NCI-H1092 (cell line): ENCODE data around the gene WLS.

Experiments
- DNase-seq: peaks from one replicate; lab custom pipeline; 2025; lab: John Stamatoyannopoulos, UW

The WLS gene

GRCh38 chr1:68227598-68227997 is 4.7 kb downstream of the WLS start:
- DNase-seq, result no peak

DNA sequence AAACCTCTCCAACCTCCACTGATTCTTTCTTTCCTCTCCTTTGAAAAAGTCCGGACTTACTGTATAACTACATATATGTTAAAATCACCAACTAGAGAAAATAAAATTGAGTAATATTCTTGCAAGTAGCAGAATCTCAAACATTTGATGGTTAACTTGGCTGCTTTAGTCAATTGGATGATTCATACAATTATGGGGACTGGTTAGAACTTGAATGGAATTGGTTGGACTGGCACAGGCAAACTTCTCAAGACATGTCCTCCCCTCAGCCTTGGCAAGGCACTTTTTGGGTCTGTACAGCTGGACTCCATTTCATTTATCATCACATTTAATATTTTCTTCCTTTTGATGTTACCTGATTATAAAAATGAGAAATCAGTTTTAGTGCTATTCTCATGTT is 6.5 kb downstream of the WLS start:
- no peak for DNase-seq

DNA sequence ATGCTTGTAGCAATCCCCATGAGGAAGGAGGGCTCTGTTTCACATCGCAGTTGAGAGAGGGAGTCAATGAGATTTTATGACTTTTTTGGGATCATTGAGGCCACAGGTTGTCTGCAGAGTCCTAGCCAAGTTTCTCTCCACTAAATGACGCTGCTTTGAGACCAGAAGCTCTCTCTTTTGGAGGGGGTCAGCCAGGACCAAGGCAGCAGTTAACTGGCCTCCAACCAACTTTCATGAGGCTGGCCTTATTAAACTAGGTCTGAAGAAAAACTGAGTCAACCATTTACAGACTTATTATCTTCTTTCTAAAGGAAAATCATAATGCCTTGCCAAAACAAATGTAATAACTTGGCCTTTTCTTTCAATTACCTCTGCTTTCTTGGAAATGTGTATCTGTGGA is 8.6 kb downstream of the WLS start:
- no peak for DNase-seq

GRCh38 chr1:68221980-68222373 is 10.3 kb downstream of the WLS start:
- DNase-seq, result no peak

DNA sequence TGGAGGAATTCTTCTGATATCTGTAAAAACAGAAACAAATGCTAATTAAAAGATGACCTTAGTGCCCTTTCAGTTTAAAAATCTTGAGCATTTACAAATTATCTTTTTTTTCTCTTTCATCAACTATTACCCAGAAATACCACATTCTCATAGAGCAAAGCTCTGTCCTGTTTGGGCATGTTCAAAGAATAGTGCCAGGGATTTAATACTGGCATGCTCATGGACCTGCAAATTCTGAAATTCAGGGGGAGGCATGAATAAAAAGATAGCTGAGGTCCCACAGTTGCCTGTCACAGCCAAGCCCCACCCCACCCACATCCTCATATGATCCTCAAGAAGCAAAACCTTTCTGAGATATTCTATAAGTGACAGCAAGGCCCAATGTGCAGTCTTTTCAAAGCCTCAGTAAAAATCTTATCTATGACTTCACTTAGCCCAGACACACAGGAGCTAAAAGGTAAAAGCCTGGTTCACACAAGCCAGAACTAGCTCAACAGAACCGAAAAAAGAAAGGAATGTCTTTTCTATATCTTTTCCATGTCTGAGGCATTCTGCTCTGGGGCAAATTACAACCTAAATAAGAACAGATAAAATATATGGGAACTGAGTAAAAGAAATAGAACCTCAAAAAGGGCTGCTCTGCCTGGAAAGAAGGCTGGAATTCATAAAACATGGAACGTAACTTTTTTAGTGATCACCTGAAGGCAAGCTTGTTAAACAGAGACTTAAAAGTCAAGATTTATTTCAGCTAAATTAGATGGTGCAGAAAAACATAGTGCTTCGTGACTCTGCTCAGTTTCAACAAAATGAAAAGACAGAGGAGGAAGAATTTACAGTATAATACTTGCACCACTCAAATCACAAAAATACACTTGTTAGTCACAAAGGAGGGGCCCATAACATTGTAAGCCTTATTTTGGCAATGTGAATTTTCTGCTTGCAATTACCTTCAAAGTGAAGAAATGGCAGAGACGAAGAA is 11.0 kb downstream of the WLS start:
- DNase-seq, result no peak

GRCh38 chr1:68220420-68220819 is 11.9 kb downstream of the WLS start:
- DNase-seq, result no peak

DNA sequence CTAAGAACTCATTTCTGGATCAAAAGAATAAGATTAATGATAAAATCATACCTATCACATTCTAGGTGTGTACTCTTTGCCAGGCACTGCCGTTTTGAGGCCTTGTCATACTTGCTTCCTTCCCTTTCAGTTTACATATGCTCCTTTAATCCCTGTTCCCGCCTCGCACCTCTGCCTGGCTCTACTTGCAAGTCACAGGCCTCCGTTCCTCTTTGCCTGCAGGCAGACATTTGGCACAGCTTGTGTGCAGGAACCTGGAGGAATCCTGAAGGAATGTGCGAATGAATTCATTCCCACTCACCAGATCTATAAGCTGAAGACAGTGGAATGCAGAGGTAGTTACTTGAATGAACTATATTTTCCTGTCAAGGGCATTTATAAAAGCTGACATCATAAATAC is 13.8 kb downstream of the WLS start:
- DNase-seq, result no peak

DNA sequence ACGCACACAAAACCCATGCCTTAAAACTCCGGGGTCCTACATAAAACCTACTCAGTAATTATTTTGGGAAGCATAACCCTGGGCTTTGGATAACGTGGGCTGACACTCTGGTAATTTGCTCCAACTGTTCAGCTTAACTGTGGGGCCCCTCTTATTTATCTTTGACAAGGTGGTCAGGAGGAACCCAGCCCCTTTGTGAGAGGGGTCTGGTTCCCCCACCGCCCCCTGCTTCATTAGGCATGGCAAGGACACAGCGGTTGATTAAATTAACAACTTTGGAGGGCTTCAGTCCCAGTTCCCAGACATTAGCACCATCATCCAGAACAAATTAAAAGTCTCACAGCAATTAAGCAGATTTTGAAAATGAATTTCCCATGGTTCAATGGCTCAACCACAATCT is 14.7 kb downstream of the WLS start:
- no peak for DNase-seq

- DNase-seq, result no peak
Measured at GRCh38 chr1:68217060-68217554, 15.2 kb downstream of the WLS start.

- no peak for DNase-seq
Measured at GRCh38 chr1:68216089-68216772, 16.1 kb downstream of the WLS start.

GRCh38 chr1:68213843-68214242 is 18.5 kb downstream of the WLS start:
- no peak for DNase-seq

GRCh38 chr1:68211761-68212380 is 20.5 kb downstream of the WLS start:
- no peak for DNase-seq

- no peak for DNase-seq
Measured at GRCh38 chr1:68210829-68211228, 21.5 kb downstream of the WLS start.

GRCh38 chr1:68210027-68210426 is 22.3 kb downstream of the WLS start:
- DNase-seq, result no peak

DNA sequence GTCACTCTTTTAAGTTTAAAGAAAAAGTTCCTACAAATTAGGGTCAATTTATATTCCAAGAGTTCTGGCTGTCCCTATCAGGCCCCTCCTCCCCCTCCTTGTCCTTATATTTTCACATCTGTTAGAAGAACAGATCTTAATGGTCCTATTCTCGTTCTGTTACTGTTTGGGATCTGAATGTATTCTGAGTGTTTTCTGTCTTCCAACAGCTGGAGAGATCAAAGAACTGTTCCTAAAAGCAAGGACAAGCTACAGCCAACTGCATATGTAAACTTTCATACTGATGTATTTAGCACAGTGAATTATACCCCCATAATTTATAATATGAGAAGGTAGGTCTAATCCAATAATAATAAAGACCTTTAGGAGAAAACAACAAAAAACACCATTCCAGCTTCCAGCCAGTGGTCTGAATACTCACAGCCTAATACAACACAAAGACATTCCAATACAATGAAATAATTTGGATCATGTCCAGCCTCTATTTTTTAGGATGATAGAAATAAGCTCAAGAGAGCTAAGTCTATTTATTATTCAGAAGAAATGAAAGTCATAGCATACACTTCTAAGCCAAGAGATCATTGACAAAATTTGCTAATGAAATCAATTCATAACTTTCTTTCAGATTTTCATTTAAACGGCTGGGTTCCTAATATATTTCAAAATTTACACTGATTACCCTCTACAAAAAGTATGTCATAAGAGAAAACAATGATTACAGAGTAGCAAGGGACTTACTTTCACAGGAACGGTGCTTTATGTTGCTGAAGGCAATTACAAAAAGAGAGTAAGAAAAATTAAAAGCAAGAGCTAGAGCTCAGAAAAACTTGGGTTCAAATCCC is 25.3 kb downstream of the WLS start:
- DNase-seq, result no peak

DNA sequence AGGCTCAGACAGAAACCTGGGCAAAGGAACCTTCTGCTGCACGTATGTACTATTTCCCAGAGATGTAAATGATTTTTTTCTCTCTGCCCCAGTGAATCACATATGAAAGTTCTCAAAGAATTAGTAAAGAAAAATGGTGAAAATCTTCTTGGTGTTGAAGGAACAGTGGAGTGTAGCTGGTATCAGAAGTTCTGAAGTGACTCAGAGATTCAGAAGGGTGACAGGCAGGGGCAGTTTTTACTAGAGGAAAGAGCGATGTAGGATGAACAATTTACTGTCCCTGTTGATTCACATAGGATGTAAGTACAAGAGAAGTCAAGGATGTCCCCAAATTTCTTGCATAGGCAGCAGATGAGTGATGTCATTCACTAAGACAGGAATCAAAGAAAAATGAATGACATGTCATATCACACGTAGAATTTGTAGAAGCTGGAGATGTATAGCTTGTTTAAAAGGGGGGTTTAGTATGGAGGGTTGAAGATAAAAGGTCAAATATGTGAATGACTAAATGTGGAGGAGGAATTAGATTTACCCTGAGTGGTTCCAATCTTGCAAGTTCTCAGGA is 26.4 kb downstream of the WLS start:
- no peak for DNase-seq

DNA sequence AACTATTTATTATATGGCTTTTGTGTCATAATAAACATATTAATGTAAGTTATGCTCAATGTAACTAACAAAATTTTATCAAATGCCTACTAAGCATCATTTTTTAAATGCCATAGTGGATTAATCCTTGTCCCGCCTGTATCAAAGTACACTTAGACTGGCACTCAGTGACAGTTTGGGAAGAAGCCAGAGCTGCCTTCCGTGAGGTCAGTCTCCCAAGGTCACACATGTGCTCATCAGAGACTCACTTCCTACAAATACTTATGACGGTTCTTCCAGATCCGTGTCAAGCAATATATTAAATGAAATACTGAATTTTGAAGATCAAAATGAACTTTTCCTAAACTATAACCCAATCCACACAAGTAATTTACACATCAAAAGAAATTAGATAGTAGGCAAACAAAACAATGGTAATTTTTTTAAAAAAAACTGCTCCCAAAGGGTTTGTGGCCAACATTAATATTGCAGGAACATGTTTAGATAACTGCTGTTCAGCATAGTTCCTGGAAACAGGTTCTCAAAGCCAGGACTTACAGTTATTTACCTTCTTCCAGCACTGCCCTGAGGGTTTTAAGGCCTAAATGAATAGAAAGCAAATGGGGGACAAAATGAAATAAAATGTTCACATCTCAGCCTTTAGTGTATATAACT is 27.2 kb downstream of the WLS start:
- DNase-seq, result no peak

GRCh38 chr1:68202239-68202832 is 30.0 kb downstream of the WLS start:
- DNase-seq, result no peak

GRCh38 chr1:68201546-68202238 is 30.6 kb downstream of the WLS start:
- no peak for DNase-seq

DNA sequence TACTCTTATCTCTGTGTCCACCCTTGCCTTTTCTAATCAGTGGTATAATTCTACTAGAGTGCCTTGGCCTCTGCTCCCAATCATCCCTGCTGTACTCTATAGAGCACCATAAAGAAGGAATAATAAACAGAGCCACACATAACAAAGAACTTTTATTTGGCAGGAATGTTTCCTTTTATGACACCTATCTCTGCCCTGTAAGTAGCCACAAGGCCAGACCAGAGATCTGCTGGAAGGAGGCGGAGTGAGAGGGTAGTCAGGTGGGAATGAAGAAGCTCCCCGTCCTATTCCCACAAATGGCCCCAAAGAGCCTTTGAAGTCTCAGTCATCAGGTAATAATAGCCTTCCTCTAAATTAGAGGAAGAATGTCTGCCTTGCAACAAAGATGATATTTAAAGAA is 32.7 kb downstream of the WLS start:
- DNase-seq, result no peak
